GM20000 (cell line): ENCODE data around the gene CEP41.

Source experiments
- DNase-seq: peaks from one replicate; pipeline ENCODE4 v3.0.0; 2012; ENCODE audit warnings: low spot score
- TF ChIP-seq, protein P1 (sequence below): IDR thresholded peaks from 2 replicates; pipeline ENCODE4 v1.5.1; 2012; ENCODE audit warnings: mild to moderate bottlenecking, control low read depth; ENCODE audit errors: extremely low read depth, missing control alignments

CEP41 gene

DNA sequence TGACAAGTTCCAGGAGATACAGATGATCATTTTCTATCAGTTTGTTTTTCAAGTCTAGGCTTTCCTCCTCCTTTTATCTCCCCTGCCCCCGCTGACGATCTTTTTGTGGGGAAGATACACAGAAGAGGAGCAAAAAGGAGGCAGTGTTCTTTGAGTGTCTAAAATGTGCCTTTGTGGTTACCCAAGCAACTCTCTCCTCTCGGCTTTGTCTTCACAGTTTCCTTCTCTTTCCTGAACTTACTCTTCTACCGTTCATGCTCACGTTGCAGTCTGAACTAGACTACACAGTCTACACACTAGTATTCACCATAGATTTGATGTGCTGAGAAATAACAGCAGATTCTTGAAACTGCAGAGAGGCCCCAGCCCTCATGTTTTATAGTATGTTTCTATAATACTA lies 23.6 kb downstream of the CEP41 start:
- no peak for DNase-seq
- TF ChIP-seq, protein P1, sequence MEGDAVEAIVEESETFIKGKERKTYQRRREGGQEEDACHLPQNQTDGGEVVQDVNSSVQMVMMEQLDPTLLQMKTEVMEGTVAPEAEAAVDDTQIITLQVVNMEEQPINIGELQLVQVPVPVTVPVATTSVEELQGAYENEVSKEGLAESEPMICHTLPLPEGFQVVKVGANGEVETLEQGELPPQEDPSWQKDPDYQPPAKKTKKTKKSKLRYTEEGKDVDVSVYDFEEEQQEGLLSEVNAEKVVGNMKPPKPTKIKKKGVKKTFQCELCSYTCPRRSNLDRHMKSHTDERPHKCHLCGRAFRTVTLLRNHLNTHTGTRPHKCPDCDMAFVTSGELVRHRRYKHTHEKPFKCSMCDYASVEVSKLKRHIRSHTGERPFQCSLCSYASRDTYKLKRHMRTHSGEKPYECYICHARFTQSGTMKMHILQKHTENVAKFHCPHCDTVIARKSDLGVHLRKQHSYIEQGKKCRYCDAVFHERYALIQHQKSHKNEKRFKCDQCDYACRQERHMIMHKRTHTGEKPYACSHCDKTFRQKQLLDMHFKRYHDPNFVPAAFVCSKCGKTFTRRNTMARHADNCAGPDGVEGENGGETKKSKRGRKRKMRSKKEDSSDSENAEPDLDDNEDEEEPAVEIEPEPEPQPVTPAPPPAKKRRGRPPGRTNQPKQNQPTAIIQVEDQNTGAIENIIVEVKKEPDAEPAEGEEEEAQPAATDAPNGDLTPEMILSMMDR: no peak

DNA sequence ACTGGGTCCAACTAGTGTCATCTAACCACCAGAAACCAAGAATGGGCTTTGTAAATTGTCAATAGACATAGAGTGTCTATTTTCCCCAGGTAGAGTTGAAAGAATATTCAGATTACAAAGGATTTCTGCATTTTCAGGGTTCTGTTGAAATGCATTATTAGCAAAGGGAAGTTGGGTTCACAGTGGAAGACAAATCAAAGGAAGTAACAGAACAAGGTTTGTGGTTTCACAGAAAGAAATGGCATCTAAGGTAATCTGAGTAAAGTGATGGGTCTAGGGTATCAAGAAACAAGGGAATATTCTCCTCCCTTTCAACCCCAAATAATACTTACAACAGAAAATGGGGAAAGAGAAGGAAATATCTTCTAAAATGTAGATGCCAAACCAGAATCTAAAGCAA lies 25.8 kb downstream of the CEP41 start:
- DNase-seq: no peak
- TF ChIP-seq, protein P1: no peak

DNA sequence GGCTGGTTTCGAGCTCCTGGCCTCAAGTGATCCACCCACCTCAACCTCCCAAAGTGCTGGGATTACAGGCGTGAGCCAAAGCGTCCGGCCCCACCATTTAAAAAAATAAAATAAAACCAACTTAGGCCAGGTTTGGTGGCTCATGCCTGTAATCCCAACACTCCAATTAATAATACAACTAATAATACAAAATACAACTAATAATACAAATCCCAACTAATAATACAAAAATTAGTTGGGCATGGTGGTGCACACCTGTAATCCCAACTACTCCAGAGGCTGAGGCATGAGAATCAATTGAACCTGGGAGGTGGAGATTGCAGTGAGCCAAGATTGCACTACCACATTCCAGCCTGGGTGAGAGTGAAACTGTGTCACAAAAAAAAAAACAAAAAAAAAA lies 27.6 kb downstream of the CEP41 start:
- no peak for DNase-seq
- TF ChIP-seq, protein P1: no peak

DNA sequence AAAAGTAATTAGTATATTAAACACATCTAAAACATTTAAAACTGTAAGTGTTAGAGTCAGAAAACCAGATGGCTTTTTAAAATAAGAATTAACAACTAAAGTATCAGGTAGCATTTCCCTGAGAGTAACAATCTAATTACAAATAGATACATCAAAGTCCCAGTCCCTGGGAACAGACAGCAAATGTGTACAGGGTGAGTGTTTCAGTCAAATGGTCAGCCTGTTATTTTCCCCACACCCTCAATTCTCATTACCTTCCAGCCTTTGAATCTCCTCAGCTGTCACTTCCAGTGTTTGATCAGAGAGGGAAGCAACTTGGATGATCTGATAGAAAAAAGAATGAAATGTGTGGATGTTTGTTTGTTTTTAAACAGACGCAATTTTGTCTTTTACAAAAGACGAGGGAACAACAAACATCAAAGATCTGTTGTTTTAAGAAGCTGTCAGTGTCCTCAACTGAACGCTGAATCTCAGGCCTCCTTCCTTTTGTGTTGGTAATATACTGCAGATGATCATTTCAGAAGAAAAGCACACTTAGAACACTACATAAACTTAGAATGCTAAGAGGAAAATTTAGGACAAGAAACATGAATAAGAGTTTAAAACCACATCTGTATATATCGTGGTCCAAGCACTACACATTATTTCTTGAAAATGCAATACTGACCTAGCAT lies 29.8 kb downstream of the CEP41 start:
- TF ChIP-seq, protein P1: no peak
- no peak for DNase-seq

DNA sequence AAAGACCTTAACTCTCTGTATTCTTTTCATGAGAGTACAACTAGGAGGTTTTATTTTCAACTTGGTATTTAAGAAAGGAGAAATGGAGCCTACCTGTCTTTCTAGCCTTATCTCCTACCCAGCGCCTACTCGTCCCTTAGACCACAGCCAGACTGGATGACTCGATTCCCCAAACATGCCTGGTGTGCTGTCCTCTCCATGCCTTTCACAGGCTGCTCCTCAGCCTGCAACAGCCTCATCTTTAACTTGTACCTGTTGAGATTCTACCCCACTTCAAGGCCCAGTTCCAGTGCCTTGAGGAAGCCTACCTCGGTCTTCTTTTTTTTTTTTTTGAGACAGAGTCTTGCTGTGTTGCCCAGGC lies 31.1 kb downstream of the CEP41 start:
- TF ChIP-seq, protein P1: no peak
- no peak for DNase-seq

DNA sequence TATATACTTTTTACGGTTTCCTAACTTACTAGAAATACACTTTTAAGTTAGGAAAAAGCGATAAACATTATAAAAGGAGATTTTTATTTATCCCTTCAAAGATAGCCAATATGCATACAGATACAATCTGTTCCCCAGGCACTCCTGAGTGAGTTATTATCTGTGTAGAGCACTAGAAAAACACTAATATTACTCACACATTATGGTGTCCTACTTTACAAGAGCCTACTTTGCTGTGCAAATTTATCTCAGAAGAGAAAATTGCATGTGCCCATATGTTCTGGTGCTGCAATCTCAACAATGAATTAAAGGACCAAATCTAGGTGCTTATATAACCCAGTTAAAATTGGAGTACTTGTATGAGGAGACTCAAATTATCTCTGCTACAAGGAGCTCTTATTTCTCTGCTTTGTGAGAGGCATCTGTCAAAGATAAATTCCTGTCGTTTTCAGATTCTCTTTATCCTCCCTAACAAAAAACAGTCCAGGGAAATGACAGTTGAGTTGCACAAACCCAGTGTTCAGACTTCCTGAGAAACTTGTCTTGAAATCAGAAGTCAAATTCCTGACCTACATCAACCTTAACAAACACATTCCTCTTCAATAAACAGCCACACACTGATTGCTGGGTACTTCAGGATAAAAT lies 31.6 kb downstream of the CEP41 start:
- TF ChIP-seq, protein P1: no peak

DNA sequence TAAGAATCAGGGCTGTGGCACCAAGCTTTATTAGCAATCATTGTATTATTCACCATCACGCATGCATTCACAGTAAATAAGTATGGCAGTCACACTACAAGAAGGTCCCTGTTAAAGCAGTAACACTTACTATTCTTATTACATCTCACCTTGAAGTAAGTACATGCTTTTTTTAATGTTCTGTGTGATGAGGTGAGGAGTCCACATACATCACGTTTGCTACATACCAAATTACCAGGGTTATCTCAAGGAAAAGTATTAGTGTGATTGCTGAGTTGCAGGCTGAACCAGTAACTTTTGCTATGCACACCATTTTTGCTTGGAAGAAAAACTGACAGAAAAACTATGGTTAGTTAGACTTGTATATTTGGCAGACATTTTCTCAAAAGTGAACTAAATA lies 35.8 kb downstream of the CEP41 start:
- DNase-seq: no peak
- TF ChIP-seq, protein P1: no peak

More for the DNA sequence above, 31.6 kb downstream of the CEP41 start:
- DNase-seq: no peak
